ENCODE measurements around the gene RHOC. TPM values are rescaled to one million over a fixed set of nuclear protein-coding genes. Genes with fewer than 3 reads are reported as not detected.
A peak's percentile ranks its signal among the peaks of the same experiment; 100 is the strongest.

RHOC gene
- total and polyA plus RNA-seq, 2 donors (not counting 1 experiment from before 2014, with no cell fraction given), result 484 to 857 TPM

DNA sequence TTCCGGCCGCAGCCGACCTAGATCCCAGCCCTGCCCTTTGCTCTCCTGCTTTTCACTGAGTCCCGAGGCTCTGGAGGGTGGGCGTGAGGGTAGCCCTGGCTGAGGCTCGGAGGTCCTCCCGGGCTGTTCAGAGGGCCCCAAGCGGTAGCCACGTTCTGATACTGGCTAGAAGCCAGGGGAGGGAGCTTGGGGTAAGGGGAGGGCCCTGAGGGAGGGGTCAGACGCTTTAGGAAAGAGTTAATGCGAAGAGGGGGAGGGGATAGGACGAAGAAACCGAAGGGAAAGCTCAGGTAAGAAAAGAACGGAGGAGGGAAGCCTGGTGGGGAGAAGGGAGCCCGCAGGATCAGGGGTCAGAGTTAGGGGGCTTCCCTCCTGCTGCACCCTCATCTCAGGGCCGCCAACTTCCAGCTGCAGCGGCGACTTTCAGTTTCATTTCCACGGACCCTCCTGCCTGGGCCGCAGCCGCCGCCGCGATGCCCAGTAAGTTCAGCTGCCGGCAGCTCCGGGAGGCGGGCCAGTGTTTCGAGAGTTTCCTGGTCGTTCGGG, 32.4 kb downstream of the RHOC start, which contains the start of gene MOV10:
Gene MOV10, plus strand, starts transcription at position 220 of the 546 bp plus-strand sequence. Its CDS starts 254 bp downstream, at position 474.
- H3K9me3 ChIP-seq (ENCODE audit: control insufficient read depth, insufficient read depth, low read depth, low read length), result no peaks in the 10 kb centered on the region
- DNase-seq (ENCODE audit: low read depth in 2 of 2), result peak; percentile 74 to 79
- TF ChIP-seq, protein P1, sequence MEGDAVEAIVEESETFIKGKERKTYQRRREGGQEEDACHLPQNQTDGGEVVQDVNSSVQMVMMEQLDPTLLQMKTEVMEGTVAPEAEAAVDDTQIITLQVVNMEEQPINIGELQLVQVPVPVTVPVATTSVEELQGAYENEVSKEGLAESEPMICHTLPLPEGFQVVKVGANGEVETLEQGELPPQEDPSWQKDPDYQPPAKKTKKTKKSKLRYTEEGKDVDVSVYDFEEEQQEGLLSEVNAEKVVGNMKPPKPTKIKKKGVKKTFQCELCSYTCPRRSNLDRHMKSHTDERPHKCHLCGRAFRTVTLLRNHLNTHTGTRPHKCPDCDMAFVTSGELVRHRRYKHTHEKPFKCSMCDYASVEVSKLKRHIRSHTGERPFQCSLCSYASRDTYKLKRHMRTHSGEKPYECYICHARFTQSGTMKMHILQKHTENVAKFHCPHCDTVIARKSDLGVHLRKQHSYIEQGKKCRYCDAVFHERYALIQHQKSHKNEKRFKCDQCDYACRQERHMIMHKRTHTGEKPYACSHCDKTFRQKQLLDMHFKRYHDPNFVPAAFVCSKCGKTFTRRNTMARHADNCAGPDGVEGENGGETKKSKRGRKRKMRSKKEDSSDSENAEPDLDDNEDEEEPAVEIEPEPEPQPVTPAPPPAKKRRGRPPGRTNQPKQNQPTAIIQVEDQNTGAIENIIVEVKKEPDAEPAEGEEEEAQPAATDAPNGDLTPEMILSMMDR (conservative IDR thresholded peaks at IDR 0.05 in 1 of 2, IDR thresholded peaks at IDR 0.05 in 1 of 2; ENCODE audit: low read depth in 1 of 2, low read length in 2 of 2), result no peak
- no peak for TF ChIP-seq EZH2 (IDR thresholded peaks at IDR 0.05; ENCODE audit: low read length, missing control alignments)
- H3K79me2 ChIP-seq (ENCODE audit: control insufficient read depth, insufficient read depth, low read length), result peaks cover 10% of the 10 kb centered on the region
- H3K27ac ChIP-seq (ENCODE audit: insufficient read depth, low read length), result peak within 1 kb of the TSS; percentile 78
- peak within 1 kb of the TSS; percentile 100 for H3K4me2 ChIP-seq (ENCODE audit: extremely low read depth, insufficient read depth, low read length)
- H2AFZ ChIP-seq (ENCODE audit: low read length), result peak within 1 kb of the TSS; percentile 62
- peaks cover 10% of the 10 kb centered on the region for H3K4me1 ChIP-seq (ENCODE audit: control insufficient read depth, extremely low read depth, insufficient read depth, low read length)
- no peaks in the 10 kb centered on the region for H3K27me3 ChIP-seq (ENCODE audit: control insufficient read depth, insufficient read depth, low read length)
- no peaks in the 10 kb centered on the region for H4K20me1 ChIP-seq (ENCODE audit: control insufficient read depth, extremely low read depth, insufficient read depth, low read length)
- peaks cover 4% of the 10 kb centered on the region for H3K36me3 ChIP-seq (ENCODE audit: control insufficient read depth, insufficient read depth, low read length)
- peak within 1 kb of the TSS; percentile 79 to 89 (median 84) for H3K4me3 ChIP-seq (replicated peaks in 1 of 4; ENCODE audit: control extremely low read depth in 1 of 4, insufficient read depth in 1 of 4, low read depth in 3 of 4, low read length in 4 of 4)
- H3K9ac ChIP-seq (ENCODE audit: insufficient read depth, low read length), result peak within 1 kb of the TSS; percentile 91

DNA sequence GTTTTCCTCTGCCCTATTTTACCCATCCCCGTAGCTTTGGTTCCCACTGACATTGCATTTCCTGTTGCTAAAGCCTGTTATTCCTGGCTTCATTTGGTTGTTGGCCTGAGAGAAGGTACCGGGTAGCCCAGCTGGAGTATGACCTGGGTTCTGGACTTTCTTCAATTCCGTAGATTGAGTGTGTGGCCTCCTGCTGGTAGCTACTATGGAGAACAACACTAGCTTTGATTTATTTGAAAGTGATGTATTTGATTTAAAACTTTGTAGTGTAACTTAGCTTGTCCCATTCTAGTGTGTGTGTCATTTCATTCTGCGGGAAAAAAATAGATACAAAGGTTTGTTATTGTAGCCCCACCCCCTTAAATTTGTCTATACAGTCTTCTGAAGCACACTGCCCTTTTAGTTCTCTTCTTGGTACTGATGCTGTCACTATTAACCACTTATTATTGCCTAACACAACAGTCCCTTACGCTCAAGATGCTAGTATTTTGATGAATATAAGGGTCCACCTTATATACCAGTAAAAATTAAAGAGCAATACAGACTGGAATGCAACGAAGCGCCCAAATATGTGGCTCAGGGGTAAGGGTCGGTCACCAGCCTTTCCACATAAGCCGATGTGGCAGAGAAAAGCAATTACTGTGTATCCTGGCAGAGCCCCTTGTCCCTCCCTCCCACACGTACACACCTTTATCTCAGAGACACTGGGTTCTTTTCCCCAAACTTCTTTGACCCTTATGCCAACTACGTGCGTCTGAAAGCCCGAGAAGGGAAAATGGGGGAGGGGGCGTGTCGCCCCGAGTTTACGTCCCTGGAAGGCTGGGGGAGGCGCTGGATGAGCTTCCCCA, 33.1 kb downstream of the RHOC start:
- no peaks in the 10 kb centered on the region for H4K20me1 ChIP-seq (ENCODE audit: control insufficient read depth, extremely low read depth, insufficient read depth, low read length)
- no peaks in the 10 kb centered on the region for H3K9me3 ChIP-seq (ENCODE audit: control insufficient read depth, insufficient read depth, low read depth, low read length)
- peak overlapping the region; percentile 91 for H3K9ac ChIP-seq (ENCODE audit: insufficient read depth, low read length)
- peaks cover 4% of the 10 kb centered on the region for H3K36me3 ChIP-seq (ENCODE audit: control insufficient read depth, insufficient read depth, low read length)
- peak overlapping the region; percentile 78 for H3K27ac ChIP-seq (ENCODE audit: insufficient read depth, low read length)
- H3K4me3 ChIP-seq (replicated peaks in 1 of 4; ENCODE audit: control extremely low read depth in 1 of 4, insufficient read depth in 1 of 4, low read depth in 3 of 4, low read length in 4 of 4), result peak overlapping the region; percentile 76 to 89 (median 82)
- peaks cover 8% of the 10 kb centered on the region for H3K79me2 ChIP-seq (ENCODE audit: control insufficient read depth, insufficient read depth, low read length)
- peak overlapping the region; percentile 12 for H2AFZ ChIP-seq (ENCODE audit: low read length)
- H3K4me2 ChIP-seq (ENCODE audit: extremely low read depth, insufficient read depth, low read length), result peak overlapping the region; percentile 100
- H3K27me3 ChIP-seq (ENCODE audit: control insufficient read depth, insufficient read depth, low read length), result no peaks in the 10 kb centered on the region
- DNase-seq (ENCODE audit: low read depth in 2 of 2), result peak; percentile 65 to 79
- H3K4me1 ChIP-seq (ENCODE audit: control insufficient read depth, extremely low read depth, insufficient read depth, low read length), result peaks cover 10% of the 10 kb centered on the region
- no peak for TF ChIP-seq EZH2 (IDR thresholded peaks at IDR 0.05; ENCODE audit: low read length, missing control alignments)
- TF ChIP-seq, protein P1 (conservative IDR thresholded peaks at IDR 0.05 in 1 of 2, IDR thresholded peaks at IDR 0.05 in 1 of 2; ENCODE audit: low read depth in 1 of 2, low read length in 2 of 2), result peak; percentile 49 to 68

DNA sequence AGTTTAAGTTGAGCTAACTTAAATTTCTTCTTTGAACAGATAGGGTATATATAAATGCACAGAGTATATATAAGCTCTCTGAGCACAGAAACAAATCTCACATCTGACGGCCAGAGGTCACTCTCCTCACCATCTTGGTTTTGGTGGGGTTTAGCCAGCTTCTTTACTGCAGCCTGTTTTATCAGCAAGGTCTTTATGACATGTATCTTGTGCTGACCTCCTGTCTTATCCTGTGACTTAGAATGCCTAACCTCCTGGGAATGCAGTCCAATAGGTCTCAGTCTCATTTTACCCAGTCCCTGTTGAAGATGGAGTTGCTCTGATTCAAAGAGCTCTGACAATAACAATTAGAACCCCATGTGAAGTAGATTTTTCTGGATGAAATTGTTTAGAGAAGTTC, 34.1 kb downstream of the RHOC start:
- Histone ChIP-seq H3K9ac (ENCODE audit: insufficient read depth, low read length) (no peak overlapping the region), H3K27ac (ENCODE audit: insufficient read depth, low read length) (no peak overlapping the region), H4K20me1 (ENCODE audit: control insufficient read depth, extremely low read depth, insufficient read depth, low read length) (no peaks in the 10 kb centered on the region), H3K4me1 (ENCODE audit: control insufficient read depth, extremely low read depth, insufficient read depth, low read length) (peaks cover 10% of the 10 kb centered on the region), H2AFZ (ENCODE audit: low read length) (no peak overlapping the region), H3K79me2 (ENCODE audit: control insufficient read depth, insufficient read depth, low read length) (peaks cover 8% of the 10 kb centered on the region), H3K36me3 (ENCODE audit: control insufficient read depth, insufficient read depth, low read length) (peaks cover 4% of the 10 kb centered on the region), H3K9me3 (ENCODE audit: control insufficient read depth, insufficient read depth, low read depth, low read length) (no peaks in the 10 kb centered on the region), H3K27me3 (ENCODE audit: control insufficient read depth, insufficient read depth, low read length) (no peaks in the 10 kb centered on the region), H3K4me3 (replicated peaks in 1 of 4; ENCODE audit: control extremely low read depth in 1 of 4, insufficient read depth in 1 of 4, low read depth in 3 of 4, low read length in 4 of 4) (no peak overlapping the region), H3K4me2 (ENCODE audit: extremely low read depth, insufficient read depth, low read length) (no peak overlapping the region)
- no peak for TF ChIP-seq EZH2 (IDR thresholded peaks at IDR 0.05; ENCODE audit: low read length, missing control alignments)
- TF ChIP-seq, protein P1 (conservative IDR thresholded peaks at IDR 0.05 in 1 of 2, IDR thresholded peaks at IDR 0.05 in 1 of 2; ENCODE audit: low read depth in 1 of 2, low read length in 2 of 2), result no peak
- DNase-seq (ENCODE audit: low read depth in 2 of 2), result no peak
